Lower leg skin (tissue), 3 donors: ENCODE measurements around the gene ACSL1.

Source experiments
- CTCF ChIP-seq, 3 donors: fragments of 450-650 bp; IDR thresholded peaks; one replicate each; pipeline ENCODE4 v1.5.1; 2016; ENCODE audit warnings: antibody characterized with exemption in 3 of 3, mild to moderate bottlenecking in 3 of 3, moderate library complexity in 2 of 3
- POLR2A ChIP-seq, 2 donors: fragments of 450-650 bp; IDR thresholded peaks; one replicate each; pipeline ENCODE4 v1.6.1; 2016 to 2017; ENCODE audit warnings: antibody characterized with exemption in 2 of 2, mild to moderate bottlenecking in 1 of 2, moderate library complexity in 1 of 2

GRCh38 chr4:184817494-184818215, 8.1 kb downstream of the ACSL1 start:
- TF ChIP-seq CTCF (IDR thresholded peaks at IDR 0.05), result no peak
- TF ChIP-seq POLR2A (IDR thresholded peaks at IDR 0.05), result no peak
